Cortex of kidney (tissue), 1 donor: ENCODE data around the gene FER1L5.
"Not testable (repeated sequence)": the region's sequence is repeated elsewhere in the genome, so short reads cannot be mapped to it uniquely, and the experiment has no call there.

Experiments used
- DNase-seq: peaks from one replicate; lab custom pipeline; 2025; lab: John Stamatoyannopoulos, UW

FER1L5 gene

DNA sequence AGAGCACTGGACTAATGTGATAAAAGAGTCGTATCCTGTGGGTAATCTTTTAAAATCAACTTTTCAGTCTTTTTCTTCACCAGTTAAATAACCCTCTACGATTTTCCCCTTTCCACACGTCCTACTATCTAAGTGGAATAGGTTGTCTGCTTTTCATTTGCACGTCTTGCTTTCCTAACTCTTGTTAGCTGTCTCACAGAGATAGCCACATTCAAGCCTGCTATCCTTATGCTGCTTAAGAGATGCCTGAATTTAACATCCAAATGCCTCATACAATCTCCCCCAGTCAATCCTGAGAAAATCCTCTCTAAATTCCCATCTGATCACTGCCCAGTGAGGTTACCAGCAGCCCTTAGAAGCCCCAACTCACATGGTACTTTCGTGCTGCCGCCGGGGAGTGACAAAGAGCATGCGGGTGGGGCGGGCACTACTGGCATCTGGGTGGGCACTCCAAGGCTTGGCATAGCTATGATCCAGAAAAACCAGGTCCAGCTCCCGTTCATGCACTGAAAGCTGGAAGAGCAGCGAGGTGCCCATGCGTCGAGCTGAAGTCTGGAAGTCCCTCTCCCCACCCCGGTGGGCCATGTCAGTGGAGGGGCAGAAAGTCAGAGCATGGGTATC is 5.9 kb upstream of the FER1L5 start:
- no peak for DNase-seq

DNA sequence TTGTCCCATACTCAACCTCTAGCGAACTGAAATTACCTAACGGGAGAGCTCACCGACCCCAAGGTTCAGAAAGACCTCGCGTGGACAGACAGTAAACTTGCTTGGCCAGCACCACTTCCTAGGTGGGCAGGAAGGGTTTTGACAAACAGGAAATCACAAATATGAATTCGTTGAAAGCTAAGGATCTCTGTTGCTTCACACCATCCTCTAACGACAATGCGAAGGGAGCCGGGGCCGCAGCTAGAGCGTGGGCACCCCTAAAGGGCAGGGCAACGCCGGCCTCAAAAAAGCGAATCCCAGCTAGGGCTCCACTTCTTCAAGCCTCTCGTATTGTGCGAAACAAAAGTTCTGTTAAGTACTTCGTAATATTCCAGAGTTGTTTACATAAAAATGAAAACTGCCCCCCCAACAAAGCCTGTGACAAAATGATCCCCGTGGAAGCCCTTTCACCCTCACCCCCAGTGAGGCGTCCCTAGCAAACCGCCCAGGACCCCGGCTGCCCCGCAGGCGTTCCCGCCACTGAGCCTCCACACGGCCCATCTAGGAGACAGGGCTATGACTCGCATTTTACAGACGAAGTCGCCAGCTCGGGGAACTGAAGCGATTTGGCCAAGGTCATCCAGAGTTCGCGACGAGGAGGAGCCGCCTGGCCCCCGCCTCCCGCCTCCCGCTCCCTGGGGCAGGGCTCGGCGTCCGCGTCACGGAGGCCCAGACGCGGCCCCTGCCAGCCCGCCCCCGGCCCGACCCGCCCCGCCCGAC is 5.0 kb upstream of the FER1L5 start:
- no peak for DNase-seq

DNA sequence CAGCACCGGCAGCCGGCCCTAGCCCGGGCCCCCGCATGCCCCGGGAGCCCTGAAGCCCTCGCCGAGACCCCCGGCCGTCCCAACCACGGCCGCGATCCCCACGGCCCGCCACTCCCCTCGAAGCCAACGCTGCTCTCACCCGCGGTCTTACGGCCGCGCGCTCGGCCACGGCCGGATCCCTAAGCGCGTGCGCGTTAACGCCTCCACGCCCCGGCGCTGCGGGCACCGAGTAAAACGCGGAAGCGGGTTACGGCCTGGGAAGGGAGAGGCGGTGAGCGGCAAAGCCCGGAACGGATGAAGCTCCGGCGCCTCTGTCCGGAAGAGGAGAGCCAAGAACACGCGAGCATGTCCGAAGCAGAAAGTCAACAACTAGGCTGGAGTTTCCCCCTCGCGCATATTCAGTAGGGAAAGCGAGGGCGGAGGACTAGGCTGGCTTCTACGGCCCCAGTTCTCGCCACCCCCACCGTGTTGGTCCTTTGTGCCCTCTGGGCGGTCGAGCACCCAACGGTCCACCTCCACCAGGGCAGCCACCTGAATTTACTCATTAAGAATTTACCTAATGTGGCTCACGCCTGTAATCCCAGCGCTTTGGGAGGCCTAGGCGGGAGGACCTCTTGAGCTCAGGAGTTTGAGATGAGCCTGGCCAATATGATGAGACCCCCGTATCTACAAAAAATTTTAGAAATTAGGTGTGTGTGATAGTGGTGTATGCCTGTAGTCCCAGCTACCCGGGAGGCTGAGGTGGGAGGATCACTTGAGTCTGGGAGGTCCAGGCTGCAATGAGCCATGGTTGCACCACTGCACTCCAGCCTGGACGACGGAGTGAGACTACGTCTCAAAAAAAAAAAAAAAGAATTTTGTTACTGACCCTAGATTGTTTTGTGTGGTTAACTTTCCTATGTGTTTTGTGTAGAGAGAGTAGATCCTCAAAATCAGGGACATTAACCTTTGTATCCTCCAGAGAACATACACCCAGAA is 4.1 kb upstream of the FER1L5 start, which contains the start of gene KANSL3:
TSS of gene KANSL3 (minus strand) at position 169 of the 978 bp plus-strand sequence. CDS start 1,177 bp downstream, outside the sequence.
- DNase-seq = peak; percentile 31

- no peak for DNase-seq
These were observed 5.1 kb downstream of the FER1L5 start for GRCh38 chr2:96647681-96648080.

GRCh38 chr2:96648306-96648930 is 5.9 kb downstream of the FER1L5 start:
- no peak for DNase-seq

DNA sequence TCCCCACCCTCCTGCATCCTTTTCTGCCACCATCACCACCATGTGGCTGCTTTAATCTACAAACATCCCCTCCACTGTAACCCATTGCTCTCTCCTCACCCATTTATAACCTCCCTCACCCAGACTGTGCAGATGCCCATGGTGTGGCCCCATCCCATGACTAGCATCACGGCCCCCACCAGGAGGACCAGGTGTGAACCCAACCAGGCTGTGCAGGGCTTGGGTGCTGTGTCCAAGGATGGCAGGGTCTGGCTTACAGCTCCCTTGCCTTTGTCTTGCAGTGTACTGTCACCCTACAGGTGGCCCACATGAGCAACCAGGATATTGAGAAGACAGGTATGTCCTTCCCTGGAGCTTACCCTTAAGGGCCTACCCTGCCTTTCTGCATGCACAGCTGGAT is 6.8 kb downstream of the FER1L5 start:
- no peak for DNase-seq

GRCh38 chr2:96651793-96652192 is 9.2 kb downstream of the FER1L5 start:
- no peak for DNase-seq

GRCh38 chr2:96654791-96655190 is 12.2 kb downstream of the FER1L5 start:
- not testable (repeated sequence) for DNase-seq

DNA sequence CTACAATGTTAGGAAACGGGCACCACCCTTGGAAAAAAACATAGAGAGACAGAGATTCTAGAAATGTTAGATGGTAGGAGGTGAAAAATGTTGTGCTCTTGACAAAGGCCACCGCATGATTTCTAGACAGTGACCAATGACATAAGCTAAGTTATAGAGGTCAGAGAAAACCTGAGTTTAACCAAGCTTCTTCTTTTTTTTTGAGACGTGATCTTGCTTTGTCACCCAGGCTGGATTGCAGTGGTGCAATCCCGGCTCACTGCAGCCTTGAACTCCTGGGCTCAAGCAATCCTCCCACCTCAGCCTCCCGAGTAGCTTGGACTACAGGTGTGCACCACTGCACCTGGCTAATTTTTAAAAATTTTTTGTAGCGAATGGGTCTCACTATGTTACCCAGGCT is 13.0 kb downstream of the FER1L5 start:
- no peak for DNase-seq

GRCh38 chr2:96656540-96656939 is 14.0 kb downstream of the FER1L5 start:
- no peak for DNase-seq

GRCh38 chr2:96661324-96661723 is 18.8 kb downstream of the FER1L5 start:
- no peak for DNase-seq

DNA sequence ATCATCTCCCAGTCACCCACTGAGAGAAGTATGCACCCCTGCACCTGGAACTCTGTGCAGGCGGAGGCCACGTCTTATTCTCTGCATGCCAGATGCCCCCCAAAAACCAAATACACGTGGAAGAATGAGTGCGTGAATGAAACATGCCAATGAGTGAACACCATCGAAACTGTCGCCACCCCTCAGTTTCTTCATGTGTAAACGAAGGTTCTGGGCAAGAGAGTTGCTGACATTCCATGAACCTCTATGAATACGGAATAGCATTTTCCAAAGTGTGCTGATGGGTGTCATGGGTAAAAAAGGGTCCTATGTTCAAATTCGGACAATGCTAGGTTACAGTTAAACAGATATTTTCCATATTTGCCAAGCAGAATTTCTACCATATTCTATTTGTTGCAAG is 19.8 kb downstream of the FER1L5 start:
- no peak for DNase-seq

DNA sequence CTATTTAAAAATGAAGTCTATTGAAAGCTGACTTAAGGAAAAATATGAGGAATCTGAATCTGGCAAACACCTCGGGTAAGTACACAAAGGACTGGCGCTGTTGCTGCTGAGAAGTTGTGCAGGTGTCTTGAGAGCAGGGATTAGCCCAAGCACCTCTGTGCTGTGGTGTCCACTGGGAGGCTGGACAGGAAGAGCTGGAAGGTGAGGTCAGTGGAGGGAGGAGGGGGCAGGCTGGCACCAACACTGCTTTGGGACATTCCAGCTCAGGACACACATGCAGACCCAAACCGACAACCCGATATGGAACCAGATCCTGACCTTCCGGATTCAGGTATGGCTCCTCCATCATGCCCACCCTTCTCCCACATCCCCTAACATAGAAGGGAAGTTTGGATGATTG is 20.6 kb downstream of the FER1L5 start:
- DNase-seq = no peak

DNA sequence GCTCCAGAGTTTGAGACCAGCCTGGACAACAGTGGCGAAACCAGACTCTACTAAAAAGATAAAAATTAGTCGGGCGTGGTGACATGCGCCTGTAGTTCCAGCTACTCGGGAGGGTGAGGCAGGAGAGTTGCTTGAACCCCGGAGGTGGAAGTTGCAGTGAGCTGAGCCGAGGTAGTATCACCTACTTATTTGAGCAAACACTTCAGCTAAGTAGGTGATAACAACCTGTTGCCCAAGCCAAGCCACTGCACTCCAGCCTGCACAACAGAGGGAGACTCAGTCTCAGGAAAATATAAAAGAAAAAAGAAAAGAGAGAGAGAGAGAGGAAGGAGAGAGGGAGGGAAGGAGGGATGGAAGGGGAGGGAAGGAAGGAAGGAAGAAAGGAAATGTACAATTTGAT is 21.3 kb downstream of the FER1L5 start:
- DNase-seq = no peak

GRCh38 chr2:96664366-96664925 is 21.9 kb downstream of the FER1L5 start:
- no peak for DNase-seq

DNA sequence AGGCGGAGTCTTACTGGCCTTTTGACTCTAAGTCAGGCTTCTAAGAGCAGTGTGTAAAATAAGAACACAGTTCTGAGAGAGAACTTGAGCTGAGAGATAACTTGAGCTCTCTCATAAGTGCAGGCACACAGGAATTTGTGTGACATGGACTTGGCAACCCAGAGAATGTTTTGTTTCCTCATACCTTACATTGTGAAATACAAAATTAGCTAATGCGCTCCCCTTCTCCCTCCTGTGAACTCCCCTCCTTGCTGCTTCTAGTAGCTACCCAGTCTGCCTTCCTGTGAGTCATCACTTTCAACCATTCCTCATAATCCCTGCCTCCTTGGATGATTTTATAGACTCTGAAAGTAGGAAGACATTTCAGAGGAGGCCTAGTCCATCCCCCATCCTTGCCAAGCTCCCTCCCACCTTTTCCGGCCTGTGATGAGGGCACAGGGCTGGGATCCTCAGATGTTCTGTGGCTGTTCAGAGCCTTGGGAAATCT is 22.6 kb downstream of the FER1L5 start:
- no peak for DNase-seq

GRCh38 chr2:96665717-96666116 is 23.2 kb downstream of the FER1L5 start:
- not testable (repeated sequence) for DNase-seq

- DNase-seq = no peak
These were observed 26.2 kb downstream of the FER1L5 start for GRCh38 chr2:96668771-96669170.

DNA sequence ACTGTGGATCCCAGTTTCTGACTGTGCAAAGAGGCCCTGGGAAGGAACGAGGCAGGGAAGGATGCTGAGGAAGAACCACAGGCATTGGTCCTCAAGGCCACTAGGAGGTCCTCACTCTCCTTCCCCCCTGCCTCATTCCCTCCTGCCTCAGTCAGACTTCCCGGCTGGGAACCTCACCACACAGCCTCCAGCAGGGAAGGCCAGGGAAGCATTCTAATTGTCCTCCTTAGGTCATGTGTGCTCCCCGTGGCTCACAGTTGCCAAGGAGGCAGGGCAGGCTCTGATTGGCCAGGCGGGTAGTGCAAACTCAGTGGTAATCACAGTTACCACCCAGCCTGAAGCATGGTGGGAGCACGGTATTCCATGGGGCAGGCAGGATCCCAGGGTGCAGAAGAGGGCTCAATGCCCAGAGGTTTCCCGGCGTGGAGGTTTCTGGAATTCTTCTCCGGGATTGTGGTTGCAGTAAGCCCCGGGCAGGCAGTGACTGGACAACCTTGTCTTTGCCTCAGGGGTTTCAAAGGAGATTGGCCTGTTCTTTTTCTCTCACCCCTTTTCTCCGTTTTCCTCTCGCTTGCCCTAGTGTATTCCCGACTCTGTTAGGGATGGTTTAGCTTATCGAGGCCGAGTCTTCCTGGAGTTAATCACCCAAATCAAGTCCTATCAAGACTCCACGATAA is 27.1 kb downstream of the FER1L5 start:
- no peak for DNase-seq

- no peak for DNase-seq
These were observed 37.3 kb downstream of the FER1L5 start for GRCh38 chr2:96679848-96680247.
